ENCODE data around the gene KLF13.

KLF13 gene

DNA sequence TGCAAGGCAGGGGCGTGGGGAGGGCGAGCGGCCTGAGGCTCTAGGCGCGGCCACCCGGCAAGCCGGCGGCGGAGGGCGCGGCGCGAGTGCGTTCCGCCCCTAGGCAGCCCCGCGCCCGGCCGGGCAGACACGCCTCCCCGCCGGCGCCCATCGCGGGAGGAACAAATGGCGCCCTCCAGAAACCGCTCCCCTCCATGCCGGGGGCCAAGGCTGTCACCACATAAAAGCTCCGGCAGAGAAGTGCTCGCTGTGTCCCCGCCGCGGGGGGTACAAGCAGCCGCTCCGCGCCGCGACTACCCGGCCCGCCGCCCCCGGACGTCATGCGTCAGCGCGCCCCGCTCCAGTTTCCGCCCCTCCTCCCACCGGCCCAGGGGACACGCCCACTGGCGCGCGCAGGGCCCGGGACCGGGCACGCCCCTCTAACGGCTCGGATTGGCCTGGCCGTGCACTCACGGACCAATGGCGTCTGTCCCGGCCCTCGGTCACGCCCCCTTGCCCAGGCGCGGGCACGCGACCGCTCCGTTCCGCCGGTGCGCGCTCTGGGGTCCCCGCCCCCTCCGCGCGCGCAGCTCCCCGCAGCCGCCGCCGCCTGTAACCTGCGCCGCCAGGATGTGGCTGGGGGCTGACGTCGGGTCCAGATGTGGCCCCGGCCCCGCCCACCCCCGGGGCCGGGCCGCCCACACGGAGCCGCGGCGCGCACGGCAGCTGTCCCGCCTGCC, at the start of gene KLF13:
Gene KLF13, plus strand, starts transcription at position 680 of the 719 bp plus-strand sequence. CDS start 378 bp downstream, outside the sequence.
- peak; percentile 100 for DNase-seq

DNA sequence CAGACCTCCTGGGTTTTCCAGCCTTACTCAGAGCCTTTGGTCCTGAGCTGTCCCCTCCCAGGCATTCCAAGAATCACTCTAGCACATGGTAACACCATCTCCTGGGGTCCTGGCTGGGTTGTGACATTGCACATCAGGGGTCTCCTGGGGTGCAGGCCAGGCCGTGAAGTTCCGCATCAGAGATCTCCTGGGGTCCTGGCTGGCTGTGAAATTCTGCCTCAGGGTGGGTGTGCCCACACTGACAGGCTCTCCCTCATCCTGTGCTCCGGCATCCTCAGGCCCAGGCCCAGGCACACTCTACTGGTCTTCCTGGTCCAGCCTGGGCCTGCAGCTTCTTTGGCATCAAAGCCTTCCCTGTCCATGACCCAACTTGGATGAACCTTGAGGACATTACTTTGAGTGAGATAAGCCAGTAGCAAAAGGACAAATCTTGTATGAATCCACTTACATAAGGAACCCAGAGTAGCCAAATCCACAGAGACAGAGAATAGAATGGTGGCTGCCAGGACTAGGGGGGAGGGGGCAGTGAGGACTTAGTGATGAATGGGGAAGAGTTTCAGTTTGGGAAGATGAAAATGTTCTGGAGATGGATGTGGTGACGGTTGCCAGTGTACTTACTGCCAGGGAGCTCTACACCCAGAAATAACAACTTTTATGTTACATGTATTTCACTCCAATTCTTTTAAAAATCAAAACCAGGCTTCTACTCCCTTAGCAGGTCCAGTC, 49.1 kb upstream of the KLF13 start:
- no peak for DNase-seq

DNA sequence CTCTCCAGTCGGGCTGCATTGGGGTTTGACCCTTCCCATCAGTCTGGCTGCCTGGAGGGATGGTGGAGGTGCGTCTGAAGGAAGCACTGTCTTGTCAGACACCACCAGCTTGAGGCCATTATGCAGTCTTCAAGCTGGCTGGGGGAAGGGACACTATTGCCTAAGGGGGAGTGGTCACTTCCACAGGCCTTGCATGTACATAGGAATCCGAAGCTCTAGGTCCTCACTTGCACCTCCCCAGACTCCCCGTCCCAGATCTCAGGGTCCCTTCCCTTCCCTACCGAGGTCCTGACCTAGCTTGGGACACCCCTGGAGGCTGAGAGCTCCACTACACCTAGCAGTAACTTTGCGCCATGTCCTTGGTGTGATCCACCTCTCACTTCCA, 48.6 kb upstream of the KLF13 start:
- peak; percentile 2 for DNase-seq

DNA sequence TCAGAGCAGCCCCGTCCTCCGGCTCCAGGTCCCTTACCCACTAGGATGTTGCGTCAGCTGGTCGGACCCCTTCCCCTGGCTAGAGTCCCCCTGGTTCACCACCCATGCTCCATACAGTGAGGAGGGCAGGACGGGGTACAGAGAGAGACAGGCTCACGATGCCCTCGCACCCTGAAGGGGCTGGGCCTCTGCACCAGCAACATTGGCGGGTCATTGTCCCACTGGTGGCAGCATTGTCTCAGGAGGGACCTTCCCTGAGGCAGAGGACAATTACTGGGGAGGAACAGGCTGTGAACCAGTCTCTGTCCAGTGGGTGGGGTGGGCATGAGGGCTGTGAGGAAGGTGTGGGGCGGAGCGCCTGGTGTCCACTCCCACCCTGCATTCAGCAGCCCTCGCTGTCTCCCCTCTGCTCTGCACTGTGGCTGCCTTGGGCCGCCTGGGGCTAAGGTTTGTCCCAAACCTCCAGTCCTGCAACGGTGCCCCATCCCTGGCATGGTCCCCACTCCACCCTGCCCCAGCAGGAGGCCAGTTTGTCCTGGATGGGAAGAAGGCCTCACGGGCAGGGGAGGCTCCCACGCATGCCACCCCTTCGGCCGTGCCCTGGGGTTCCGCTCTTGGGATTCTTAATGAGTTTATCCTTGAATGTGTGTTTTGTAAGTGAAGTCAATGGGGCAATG, 48.0 kb upstream of the KLF13 start:
- no peak for DNase-seq

DNA sequence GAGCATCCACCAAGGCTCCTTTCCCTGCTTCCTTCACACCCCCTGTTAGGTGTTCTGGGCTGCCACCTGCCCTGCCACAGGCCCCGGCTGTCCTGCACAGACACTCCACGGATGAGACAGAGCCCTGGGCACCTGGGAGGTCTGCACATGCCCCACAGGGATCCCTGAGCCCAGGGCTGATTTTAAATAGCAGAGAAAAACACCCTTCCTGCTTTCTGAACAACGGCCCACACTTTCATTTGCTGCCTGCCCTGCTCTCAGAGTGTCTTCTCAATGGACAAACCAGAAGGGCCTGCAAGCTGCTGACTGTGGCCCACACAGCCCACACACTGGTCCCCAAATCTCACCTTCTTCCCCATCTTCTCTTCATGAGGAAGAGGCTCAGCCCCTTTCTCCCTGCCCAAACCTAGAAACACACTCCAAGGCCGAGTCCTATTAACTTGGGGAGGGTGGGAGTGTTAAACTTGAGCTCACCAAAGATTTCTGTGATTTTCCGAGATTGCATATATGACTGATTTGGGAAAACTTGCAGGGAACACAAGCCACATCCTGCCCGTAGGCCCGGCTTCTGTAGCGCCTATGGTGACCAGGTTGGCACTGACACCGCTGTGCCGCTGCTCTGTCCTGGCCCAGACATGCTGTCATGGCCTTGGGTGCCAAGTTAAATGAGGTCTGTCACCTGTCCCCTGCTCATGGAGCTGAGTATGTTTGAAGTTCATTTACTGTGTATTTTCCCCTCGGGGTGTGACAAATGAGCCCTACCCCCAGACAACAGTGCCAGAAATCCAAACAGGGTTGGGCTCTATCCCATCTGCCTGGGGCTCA, 47.2 kb upstream of the KLF13 start:
- DNase-seq: no peak

DNA sequence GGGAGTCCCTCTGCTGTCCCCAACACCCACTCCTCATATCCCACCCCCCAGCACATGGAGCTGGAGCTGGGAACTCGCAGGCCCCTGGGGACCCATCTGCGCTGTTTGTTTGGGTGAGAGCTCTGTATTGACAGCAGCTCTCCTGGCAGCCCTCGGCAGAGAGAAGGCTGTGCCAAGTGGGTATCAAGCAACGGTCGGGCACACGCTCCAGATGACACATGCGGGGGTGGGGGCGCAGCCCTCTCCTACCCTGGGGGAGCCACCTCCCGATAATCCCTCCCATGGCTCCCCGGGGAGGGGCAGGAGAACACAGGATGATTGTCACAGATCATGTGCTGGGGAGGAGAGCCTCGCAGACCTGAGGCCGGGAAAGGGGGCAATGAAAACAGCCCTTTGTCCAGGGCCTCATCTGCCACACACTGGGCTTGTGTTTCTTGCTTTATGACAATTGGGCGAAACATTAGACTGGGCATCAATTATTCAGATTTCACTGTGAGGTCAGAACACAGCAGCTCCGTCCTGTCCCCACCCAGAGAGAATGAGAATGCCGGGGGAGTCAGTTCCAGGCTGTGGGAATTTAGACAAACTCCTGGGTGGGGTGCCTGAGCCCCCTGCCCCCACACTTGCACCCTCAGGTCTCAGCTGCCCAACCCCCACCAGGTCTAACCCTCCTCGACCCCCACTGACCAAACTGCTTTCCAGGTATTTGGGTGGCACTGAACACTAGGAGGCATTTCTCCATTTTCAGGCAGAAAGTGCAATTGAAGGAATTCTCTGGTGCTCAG, 46.4 kb upstream of the KLF13 start:
- DNase-seq: peak; percentile 5

DNA sequence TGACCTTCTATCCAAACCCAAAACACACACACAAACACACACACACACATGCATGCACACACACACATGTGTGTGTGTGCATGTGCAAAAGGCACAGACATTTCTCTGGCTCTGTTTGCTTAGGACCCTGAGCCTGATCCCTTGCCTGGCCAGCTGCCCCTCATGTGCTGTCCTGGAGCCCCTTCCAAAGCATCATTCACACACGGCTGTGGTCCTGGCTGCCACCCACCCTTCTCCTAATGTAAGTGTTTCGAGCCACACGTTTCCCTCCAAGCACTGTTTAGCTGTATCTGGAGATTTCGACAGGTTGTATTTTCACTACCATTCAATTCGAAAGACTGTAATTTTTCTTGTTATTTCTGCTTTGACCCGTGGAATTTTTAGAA, 45.8 kb upstream of the KLF13 start:
- no peak for DNase-seq

DNA sequence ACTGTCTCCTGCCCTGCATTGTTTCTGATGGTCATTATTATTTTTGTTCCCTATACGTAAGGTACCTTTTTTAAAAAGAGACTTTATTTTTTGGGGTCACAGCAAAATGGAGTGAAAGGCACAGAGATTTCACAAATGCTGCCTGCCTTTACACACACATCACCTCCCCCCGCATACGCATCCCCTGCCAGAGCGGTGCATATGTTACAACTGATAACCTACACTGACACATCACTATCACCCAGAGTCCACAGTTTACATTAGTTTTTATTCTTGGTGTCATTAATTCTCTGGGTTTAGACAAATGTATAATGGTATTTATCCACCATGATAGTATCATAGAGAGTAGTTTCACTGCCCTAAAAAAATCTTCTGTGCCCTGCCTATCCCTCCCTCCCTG, 43.6 kb upstream of the KLF13 start:
- DNase-seq: no peak

DNA sequence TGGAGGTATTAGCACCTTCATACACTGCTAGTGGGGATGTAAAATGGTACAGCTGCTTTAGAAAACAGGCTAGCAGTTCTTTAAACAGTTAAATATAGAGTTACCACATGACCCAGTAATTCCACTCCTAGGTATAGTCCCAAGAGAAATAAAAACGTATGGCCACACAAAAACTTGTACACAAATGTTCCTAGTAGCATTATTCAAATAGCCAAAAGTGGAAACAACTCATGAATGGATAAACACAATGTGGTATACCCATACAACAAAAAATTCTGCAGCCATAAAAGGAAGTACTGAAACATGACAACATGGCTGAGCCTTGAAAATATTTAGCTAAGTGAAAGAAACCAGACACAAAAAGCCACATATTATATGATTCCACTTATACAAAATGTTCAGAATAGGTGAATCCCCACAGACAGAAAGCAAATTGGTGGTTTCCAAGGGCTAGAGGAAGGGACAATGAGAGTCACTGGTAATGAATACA, 40.8 kb upstream of the KLF13 start:
- DNase-seq: no peak

DNA sequence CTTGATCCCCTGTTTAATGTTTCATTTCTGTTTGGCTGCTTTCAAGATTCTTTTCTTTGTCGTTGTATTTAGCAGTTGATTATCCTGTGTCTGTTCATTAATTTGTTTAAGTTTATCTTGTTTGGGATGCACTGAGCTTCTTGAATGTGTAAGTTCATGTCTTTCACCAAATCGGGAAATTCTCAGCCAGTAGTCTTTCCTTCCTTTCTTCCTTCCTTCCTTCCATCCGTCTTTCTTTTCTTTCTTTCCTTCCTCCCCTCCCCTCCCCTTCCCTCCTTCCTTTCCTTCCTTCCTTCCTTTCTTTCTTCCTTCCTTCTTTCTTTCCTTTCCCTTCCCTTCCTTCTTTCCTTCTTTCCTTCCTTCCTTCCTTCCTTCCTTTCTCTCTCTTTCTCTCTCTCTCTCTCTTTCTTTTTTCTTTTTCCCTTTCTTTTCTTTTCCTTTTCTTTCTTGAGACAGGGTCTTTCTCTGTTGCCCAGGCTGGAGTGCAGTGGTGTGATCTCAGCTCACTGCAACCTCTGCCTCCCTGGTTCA, 35.5 kb upstream of the KLF13 start:
- DNase-seq: no peak

DNA sequence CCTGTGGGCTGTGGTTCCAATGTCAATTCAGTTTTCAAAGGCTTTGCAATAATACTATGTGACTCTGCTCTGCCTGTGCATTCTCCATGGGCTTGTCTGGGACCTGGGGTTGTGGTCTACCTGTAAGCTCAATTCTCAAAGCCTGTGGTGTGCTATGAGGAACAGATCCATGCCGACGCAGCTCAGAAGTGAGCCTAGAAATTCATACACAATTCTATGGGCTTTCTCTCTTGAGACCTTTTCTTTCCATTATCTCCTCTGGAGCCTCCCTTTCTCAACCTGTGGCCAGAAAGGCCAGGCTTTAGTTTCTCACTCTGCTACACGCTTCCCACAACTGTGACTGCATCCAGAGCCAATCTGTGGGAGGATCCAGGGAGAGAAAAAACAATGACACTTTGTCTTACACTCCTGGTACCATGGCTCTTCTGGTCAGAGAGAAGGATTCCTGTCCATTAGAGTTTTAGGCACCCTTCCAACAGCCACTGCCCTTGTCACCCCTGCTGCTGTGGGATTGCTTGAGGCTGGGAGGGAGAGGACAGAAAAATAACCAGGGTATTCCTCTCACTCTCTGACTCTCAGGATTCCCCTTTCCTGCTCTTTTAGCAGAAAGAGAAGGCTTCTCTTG, 34.1 kb upstream of the KLF13 start:
- DNase-seq: no peak

DNA sequence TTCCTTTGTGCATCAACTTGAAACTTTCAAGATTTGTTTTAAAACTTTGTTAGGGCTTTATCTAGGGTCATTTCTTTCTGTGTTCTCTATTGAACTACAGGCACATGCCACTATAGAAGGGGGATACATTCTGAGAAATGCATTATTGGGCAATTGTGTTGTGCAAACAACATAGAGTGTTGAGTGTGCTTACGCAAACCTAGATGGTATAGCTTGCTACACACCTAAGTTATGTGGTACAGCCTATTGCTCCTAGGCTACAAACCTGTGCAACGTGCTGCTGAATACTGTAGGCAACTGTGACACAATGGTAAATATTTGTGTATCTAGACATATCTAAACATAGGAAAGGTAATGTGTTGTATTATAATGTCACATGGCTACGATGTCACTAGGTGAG, 33.0 kb upstream of the KLF13 start:
- no peak for DNase-seq

DNA sequence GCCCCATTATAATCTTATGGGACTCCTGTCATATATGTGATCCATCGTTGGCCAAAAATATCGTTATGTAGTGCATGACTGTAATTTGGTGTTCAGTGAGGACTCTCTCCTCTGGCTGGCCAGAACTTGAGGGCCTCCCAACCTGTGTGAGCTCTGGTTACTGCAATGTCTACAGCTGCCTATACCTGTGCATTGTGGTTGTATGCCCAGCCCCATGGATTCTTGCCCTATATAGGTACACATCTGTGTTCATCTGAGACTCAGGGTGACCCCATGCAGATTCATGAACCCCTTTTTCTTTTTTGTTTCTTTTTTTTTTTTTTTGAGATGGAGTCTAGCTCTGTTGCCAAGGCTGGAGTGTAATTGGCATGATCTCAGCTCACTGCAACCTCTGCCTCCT, 32.6 kb upstream of the KLF13 start:
- DNase-seq: no peak

DNA sequence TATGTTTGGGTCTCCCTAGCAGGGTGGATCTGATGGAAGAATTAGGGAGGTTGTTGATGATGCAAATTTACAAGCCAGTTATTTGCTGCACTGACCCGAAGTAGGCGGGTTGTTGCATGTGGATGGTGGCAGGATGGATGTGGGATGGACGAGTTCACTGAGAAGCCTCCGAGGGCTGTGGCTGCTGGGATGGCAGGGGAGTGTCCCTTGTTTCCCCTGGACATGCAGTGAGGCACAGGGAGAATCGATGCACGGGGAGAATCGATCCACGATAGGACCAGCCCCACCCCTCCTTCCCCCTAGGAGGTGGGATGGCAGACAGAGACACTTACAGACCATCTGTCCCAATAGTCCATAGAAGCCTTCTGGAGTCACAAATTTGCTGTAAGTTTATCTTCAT, 31.0 kb upstream of the KLF13 start:
- DNase-seq: no peak

DNA sequence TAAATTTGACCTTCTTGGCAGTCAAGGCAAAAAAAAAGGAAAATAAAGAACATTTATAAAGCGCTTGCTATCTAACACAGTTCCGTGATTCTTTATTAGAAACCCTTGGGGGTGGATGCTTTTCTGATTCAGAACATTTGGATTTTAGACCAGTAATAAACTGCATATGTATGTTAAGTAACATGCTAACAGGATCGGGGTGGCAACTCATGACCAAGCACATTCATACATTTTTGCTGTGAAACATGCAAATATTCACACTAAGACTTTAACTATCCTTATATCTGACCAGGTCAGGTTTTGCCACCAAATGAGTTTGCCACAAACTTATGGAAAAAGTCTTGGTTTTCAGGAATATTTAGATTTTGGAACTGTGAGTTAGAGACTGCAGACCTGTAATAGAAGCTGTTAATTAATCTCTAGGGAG, 30.4 kb upstream of the KLF13 start:
- no peak for DNase-seq

DNA sequence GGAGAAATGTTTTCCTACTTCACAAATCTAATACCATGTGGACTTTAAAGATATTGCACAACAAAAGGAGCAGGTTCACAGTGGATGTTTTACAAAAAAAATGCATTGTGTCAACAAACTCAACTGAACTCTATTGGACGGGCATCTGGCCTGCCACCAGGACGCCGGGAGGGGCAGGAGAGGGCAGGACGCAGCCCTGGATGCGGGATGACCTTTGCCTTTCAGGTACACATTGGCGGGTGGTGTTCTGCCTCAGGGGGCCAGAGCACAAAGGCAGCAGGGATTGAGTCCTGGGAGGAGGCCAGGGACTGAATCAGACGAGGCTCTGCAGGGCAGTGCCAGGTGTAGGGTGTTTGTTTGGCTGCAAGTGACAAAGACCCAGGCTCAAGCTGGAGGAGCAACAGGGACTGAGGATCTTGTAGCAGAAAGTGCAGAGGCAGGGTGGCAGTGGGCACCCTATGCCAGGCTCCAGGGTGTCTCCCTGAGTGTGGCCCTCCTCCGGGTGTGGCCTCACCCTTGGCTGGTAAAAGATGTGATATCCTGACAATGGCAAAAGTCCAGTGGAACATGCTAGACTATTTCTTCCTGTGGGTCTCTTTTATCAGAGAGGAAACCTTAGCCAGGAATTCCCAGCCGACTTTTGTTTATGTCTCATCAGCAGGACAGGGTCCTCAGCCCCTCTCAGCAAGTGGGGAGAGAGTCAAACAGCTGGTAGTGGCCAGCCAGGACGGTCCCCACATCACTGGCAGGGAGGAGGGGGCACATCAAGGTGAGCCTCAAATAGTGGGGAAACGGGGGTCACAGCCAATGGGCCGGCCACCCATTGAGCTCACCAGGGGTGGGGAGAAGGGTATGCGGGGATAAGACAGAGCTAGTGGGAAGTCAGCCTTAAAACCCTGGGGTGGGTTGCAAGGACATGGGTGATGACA, 29.7 kb upstream of the KLF13 start:
- no peak for DNase-seq

DNA sequence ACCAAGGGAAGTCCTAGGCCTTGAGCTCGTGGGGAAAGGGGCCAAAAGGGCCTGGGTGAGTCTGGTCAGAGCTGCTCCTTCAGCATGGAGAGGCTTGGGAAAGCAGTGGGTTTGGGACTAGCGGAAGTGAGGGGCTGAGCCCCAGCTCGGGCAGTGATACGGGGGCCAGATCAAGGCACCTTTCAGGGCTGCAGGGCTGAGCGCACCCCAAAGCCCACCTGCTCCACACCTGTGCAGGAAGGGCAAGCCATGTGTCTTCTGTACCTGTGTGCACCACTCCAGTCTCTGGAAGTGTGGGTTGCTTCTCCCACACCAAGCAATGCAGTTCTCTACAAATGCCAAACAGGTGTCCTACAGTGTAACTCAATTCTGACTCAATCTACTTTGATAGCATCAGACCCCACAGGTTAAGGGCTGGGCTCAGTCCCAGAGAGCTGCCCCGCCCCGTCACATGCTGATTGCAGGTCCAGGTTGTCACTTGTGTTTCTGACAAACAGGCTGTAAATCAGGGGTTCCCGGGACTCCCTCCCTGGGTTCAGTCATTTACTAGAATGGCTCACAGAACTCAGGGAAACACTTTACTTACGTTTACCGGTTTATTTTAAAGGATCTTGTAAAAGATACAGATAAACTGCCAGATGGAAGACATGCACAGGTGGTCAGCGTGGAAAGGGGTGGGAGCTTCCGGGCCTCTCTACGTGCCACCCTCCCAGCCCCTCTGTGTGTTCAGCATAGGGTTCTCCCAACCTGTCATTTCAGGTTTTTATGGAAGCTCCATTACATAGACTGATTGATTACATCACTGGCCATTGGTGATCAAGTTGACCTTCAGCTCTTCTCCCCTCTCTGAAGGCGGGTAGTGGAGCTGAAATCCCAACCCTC, 28.8 kb upstream of the KLF13 start:
- DNase-seq: no peak

DNA sequence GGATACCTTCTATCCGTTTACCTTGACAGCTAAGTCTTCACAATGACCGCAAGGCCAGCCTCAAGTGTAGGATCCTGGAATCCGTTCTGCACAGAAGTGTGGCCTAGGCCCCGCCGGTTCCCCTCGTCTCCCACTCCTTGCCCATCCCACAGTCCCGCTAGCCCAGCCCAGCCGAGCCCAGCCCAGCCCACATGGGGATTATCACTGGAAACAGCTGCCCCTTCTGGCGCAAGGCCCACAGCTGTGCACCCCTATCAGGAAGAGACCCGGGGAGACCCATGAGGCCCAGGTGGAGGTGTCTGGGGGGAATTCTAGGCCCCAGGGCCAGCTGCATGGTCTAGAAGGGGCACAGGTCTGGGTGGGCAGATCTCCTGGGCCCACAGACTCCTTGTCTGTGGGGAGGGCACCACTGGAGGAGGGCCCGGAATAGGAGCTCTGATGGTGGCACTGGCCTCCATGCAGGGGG, 27.9 kb upstream of the KLF13 start:
- DNase-seq: no peak

DNA sequence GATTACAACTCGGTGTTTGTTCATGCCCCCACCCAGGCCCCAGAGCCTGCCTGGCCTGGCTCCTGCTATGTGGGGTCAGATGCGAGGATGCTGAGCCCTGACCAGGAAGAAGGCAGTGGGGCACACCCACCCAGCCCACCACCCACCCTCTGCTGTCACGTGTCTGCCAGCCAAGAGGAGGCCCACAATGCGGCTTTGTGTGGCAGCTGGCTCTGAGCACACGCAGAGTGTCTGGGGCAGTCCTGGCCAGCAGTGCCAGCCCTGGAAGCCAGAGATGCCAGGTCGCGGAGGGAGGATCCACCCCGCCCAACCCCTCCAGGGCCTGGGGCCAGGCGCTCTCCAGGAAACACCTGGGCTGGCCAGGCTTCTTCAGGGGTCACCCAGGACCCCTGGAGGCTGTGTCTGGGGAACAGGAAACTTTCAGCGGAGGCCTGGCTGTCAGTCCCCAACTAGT, 26.4 kb upstream of the KLF13 start:
- no peak for DNase-seq

All from activated CD4-positive, alpha-beta T cell treated with anti-CD3 and anti-CD28 coated beads for 1 hour (primary cell).